HL-60 (cell line): Measurements from ENCODE around the gene SLC4A5.

Experiments used
- DNase-seq, 2 experiments: peaks; one replicate each; pipeline ENCODE4 v3.0.0-alpha.2; 2010 to 2020; ENCODE audit warnings: low read depth in 1 of 2, low spot score in 1 of 2
- H3K27ac ChIP-seq: fragments of 250-450 bp; sonication (Bioruptor Pico); replicated peaks from 2 replicates; pipeline ENCODE4 v1.5.1; 2020; ENCODE audit warnings: mild to moderate bottlenecking, moderate library complexity
- H3K27me3 ChIP-seq: fragments of 250-450 bp; sonication (Bioruptor Pico); 2 replicates; pipeline ENCODE4 v1.5.1; 2021; ENCODE audit warnings: mild to moderate bottlenecking, moderate library complexity; ENCODE audit not compliant: insufficient read depth, poor library complexity, severe bottlenecking
- H3K4me3 ChIP-seq: replicated peaks from 2 replicates; pipeline ENCODE4 v1.5.1; 2011; ENCODE audit warnings: mild to moderate bottlenecking, control low read depth, low read length; ENCODE audit not compliant: insufficient read depth
- CTCF ChIP-seq: IDR thresholded peaks from one replicate; pipeline ENCODE4 v1.5.1; 2011; ENCODE audit warnings: low read length, control low read depth, inconsistent platforms; ENCODE audit not compliant: insufficient read depth
- GABPA ChIP-seq: IDR thresholded peaks from 2 replicates; pipeline ENCODE4 v1.6.1; 2012; ENCODE audit warnings: low read depth
- POLR2AphosphoS5 ChIP-seq: IDR thresholded peaks from 2 replicates; pipeline ENCODE4 v1.6.1; 2012; ENCODE audit warnings: low read depth
- REST ChIP-seq: IDR thresholded peaks from 2 replicates; pipeline ENCODE4 v1.6.1; 2012; ENCODE audit warnings: low read depth; ENCODE audit not compliant: insufficient replicate concordance
- SPI1 ChIP-seq: IDR thresholded peaks from 2 replicates; pipeline ENCODE4 v1.6.1; 2012; ENCODE audit warnings: low read depth, mild to moderate bottlenecking, borderline replicate concordance

SLC4A5 gene

GRCh38 chr2:74281141-74281975 lies 61.9 kb downstream of the SLC4A5 start:
- Histone ChIP-seq H3K27me3 (peaks cover 9% of the 10 kb centered on the region), H3K4me3 (no peak overlapping the region), H3K27ac (no peak overlapping the region)
- no peak for DNase-seq
- TF ChIP-seq SPI1 = no peak
- TF ChIP-seq GABPA = no peak
- no peak for TF ChIP-seq POLR2AphosphoS5
- TF ChIP-seq CTCF = no peak
- TF ChIP-seq REST = no peak

GRCh38 chr2:74278694-74279093 lies 64.5 kb downstream of the SLC4A5 start:
- H3K27ac ChIP-seq = no peak overlapping the region
- TF ChIP-seq SPI1 = no peak
- TF ChIP-seq GABPA = no peak
- TF ChIP-seq POLR2AphosphoS5 = no peak
- TF ChIP-seq CTCF = no peak
- no peak for TF ChIP-seq REST
- H3K27me3 ChIP-seq = peaks cover 9% of the 10 kb centered on the region
- no peak overlapping the region for H3K4me3 ChIP-seq
- no peak for DNase-seq

- Histone ChIP-seq H3K27me3 (peaks cover 9% of the 10 kb centered on the region), H3K4me3 (no peak overlapping the region), H3K27ac (no peak overlapping the region)
- TF ChIP-seq POLR2AphosphoS5 = no peak
- no peak for TF ChIP-seq GABPA
- no peak for TF ChIP-seq CTCF
- TF ChIP-seq REST = no peak
- TF ChIP-seq SPI1 = no peak
- DNase-seq = no peak
Measured at GRCh38 chr2:74278176-74278575, 65.0 kb downstream of the SLC4A5 start.
